Uterus (tissue), 2 donors: ENCODE measurements around the gene PARD6A.

ENCODE experiments used
- POLR2A ChIP-seq, 2 donors: fragments of 450-650 bp; IDR thresholded peaks; one replicate each; pipeline ENCODE4 v1.6.1; 2016; ENCODE audit warnings: antibody characterized with exemption in 2 of 2, mild to moderate bottlenecking in 1 of 2, moderate library complexity in 1 of 2
- TF ChIP-seq, protein P1 (sequence below), 4 experiments: fragments of 200-600 bp in 2 of 4; fragments of 450-650 bp in 2 of 4; sonication (generic) in 2 of 4; IDR thresholded peaks; one replicate each; pipeline ENCODE4 v1.5.1; 2016 to 2019; ENCODE audit warnings: antibody characterized with exemption in 4 of 4, mild to moderate bottlenecking in 2 of 4, moderate library complexity in 1 of 4

DNA sequence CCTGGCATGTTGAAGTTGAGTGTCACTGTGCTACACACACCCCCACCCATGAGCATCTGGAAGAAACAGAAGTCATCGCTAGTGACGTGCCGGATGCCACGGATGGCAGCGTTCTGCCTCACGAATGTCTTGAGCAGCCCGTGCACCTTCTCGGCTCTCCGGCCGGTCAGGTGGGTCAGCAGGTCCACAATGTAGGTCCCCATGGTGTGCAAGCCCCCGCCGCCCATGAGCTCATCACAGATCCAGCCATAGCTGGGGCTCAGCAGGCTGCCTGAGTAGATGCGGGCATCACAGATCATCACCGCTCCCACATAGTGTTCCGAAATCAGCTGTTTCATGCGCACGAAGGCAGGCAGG is 14.8 kb downstream of the PARD6A start:
- TF ChIP-seq, protein P1, sequence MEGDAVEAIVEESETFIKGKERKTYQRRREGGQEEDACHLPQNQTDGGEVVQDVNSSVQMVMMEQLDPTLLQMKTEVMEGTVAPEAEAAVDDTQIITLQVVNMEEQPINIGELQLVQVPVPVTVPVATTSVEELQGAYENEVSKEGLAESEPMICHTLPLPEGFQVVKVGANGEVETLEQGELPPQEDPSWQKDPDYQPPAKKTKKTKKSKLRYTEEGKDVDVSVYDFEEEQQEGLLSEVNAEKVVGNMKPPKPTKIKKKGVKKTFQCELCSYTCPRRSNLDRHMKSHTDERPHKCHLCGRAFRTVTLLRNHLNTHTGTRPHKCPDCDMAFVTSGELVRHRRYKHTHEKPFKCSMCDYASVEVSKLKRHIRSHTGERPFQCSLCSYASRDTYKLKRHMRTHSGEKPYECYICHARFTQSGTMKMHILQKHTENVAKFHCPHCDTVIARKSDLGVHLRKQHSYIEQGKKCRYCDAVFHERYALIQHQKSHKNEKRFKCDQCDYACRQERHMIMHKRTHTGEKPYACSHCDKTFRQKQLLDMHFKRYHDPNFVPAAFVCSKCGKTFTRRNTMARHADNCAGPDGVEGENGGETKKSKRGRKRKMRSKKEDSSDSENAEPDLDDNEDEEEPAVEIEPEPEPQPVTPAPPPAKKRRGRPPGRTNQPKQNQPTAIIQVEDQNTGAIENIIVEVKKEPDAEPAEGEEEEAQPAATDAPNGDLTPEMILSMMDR (IDR thresholded peaks at IDR 0.05): no peak
- no peak for TF ChIP-seq POLR2A (IDR thresholded peaks at IDR 0.05)
